ENCODE results near the gene PLA2G4F.

The PLA2G4F gene

GRCh38 chr15:42140383-42141070 lies 15.9 kb downstream of the PLA2G4F start:
- H3K36me3 ChIP-seq (ENCODE audit: control insufficient read depth in 1 of 2, insufficient read depth in 2 of 2, low read length in 2 of 2) = no peaks in the 10 kb centered on the region
- no CpG with 5 or more reads among the region's 8 CpGs for WGBS (ENCODE audit: extremely low coverage, insufficient coverage, insufficient read length)
- H3K27me3 ChIP-seq (ENCODE audit: insufficient read depth, low read length) = no peaks in the 10 kb centered on the region
- H2BK120ac ChIP-seq (ENCODE audit: insufficient read depth, low read length, poor library complexity) = no peak overlapping the region
- H3K27ac ChIP-seq (ENCODE audit: low read depth, low read length) = no peak overlapping the region
- H3K9me3 ChIP-seq (ENCODE audit: insufficient read depth, low read depth, low read length) = peaks cover 4% of the 10 kb centered on the region
- H3K14ac ChIP-seq (ENCODE audit: low read length) = no peak overlapping the region
- no peak overlapping the region for H2BK5ac ChIP-seq (ENCODE audit: low read depth, low read length, poor library complexity)
- no peak overlapping the region for H3K4ac ChIP-seq (ENCODE audit: low read depth, low read length)
- no peak for DNase-seq
- no peak overlapping the region for H4K91ac ChIP-seq (ENCODE audit: low read depth, low read length)
- H2BK12ac ChIP-seq (ENCODE audit: low read length) = no peak overlapping the region
- no peak overlapping the region for H3K23ac ChIP-seq (ENCODE audit: low read length)
- no peak overlapping the region for H4K12ac ChIP-seq (ENCODE audit: low read depth, low read length)
- H4K8ac ChIP-seq (ENCODE audit: low read depth, low read length) = no peak overlapping the region
- H2AFZ ChIP-seq (ENCODE audit: insufficient read depth, low read length, poor library complexity) = no peak overlapping the region
- H3K4me1 ChIP-seq (ENCODE audit: control insufficient read depth in 1 of 2, insufficient read depth in 2 of 2, low read length in 2 of 2) = no peaks in the 10 kb centered on the region
- no peak overlapping the region for H3K4me2 ChIP-seq (ENCODE audit: low read length)
- no peaks in the 10 kb centered on the region for H3K79me2 ChIP-seq (ENCODE audit: control insufficient read depth, insufficient read depth, low read length, poor library complexity)
- H3K18ac ChIP-seq (ENCODE audit: low read length) = no peak overlapping the region
- H3K9ac ChIP-seq (ENCODE audit: low read length) = no peak overlapping the region
- no peak overlapping the region for H3K4me3 ChIP-seq (ENCODE audit: low read depth, low read length)
- no peak overlapping the region for H2AK5ac ChIP-seq (ENCODE audit: low read length)
- H3K79me1 ChIP-seq (ENCODE audit: low read length) = no peaks in the 10 kb centered on the region

- DNase-seq = no peak
- Histone ChIP-seq H3K4ac (ENCODE audit: low read depth, low read length) (no peak overlapping the region), H3K4me3 (ENCODE audit: low read depth, low read length) (no peak overlapping the region), H3K9ac (ENCODE audit: low read length) (no peak overlapping the region), H3K23ac (ENCODE audit: low read length) (no peak overlapping the region), H3K4me2 (ENCODE audit: low read length) (no peak overlapping the region), H3K14ac (ENCODE audit: low read length) (no peak overlapping the region), H4K8ac (ENCODE audit: low read depth, low read length) (no peak overlapping the region), H4K91ac (ENCODE audit: low read depth, low read length) (no peak overlapping the region), H3K79me2 (ENCODE audit: control insufficient read depth, insufficient read depth, low read length, poor library complexity) (no peaks in the 10 kb centered on the region), H4K12ac (ENCODE audit: low read depth, low read length) (no peak overlapping the region), H3K9me3 (ENCODE audit: insufficient read depth, low read depth, low read length) (peaks cover 4% of the 10 kb centered on the region), H2AK5ac (ENCODE audit: low read length) (no peak overlapping the region), H3K27me3 (ENCODE audit: insufficient read depth, low read length) (no peaks in the 10 kb centered on the region), H2BK12ac (ENCODE audit: low read length) (no peak overlapping the region), H3K4me1 (ENCODE audit: control insufficient read depth in 1 of 2, insufficient read depth in 2 of 2, low read length in 2 of 2) (no peaks in the 10 kb centered on the region), H2BK5ac (ENCODE audit: low read depth, low read length, poor library complexity) (no peak overlapping the region), H2BK120ac (ENCODE audit: insufficient read depth, low read length, poor library complexity) (no peak overlapping the region), H2AFZ (ENCODE audit: insufficient read depth, low read length, poor library complexity) (no peak overlapping the region), H3K79me1 (ENCODE audit: low read length) (no peaks in the 10 kb centered on the region), H3K18ac (ENCODE audit: low read length) (no peak overlapping the region), H3K27ac (ENCODE audit: low read depth, low read length) (no peak overlapping the region), H3K36me3 (ENCODE audit: control insufficient read depth in 1 of 2, insufficient read depth in 2 of 2, low read length in 2 of 2) (no peaks in the 10 kb centered on the region)
- no CpG with 5 or more reads among the region's 6 CpGs for WGBS (ENCODE audit: extremely low coverage, insufficient coverage, insufficient read length)
Observed at GRCh38 chr15:42139596-42139995, 16.8 kb downstream of the PLA2G4F start.

- no peak overlapping the region for H2BK5ac ChIP-seq (ENCODE audit: low read depth, low read length, poor library complexity)
- DNase-seq = no peak
- H3K23ac ChIP-seq (ENCODE audit: low read length) = no peak overlapping the region
Observed at GRCh38 chr15:42138968-42139386, 17.5 kb downstream of the PLA2G4F start.

GRCh38 chr15:42138411-42138810 lies 18.0 kb downstream of the PLA2G4F start:
- H3K14ac ChIP-seq (ENCODE audit: low read length) = no peak overlapping the region
- H3K9me3 ChIP-seq (ENCODE audit: insufficient read depth, low read depth, low read length) = peaks cover 4% of the 10 kb centered on the region
- no peak overlapping the region for H4K91ac ChIP-seq (ENCODE audit: low read depth, low read length)
- H2BK5ac ChIP-seq (ENCODE audit: low read depth, low read length, poor library complexity) = no peak overlapping the region
- no peak overlapping the region for H2AFZ ChIP-seq (ENCODE audit: insufficient read depth, low read length, poor library complexity)
- H3K4me1 ChIP-seq (ENCODE audit: control insufficient read depth in 1 of 2, insufficient read depth in 2 of 2, low read length in 2 of 2) = no peaks in the 10 kb centered on the region
- no peak overlapping the region for H2BK12ac ChIP-seq (ENCODE audit: low read length)
- WGBS (ENCODE audit: extremely low coverage, insufficient coverage, insufficient read length) = no CpG with 5 or more reads among the region's 4 CpGs
- no peak overlapping the region for H4K8ac ChIP-seq (ENCODE audit: low read depth, low read length)
- no peak overlapping the region for H3K27ac ChIP-seq (ENCODE audit: low read depth, low read length)
- no peak overlapping the region for H3K23ac ChIP-seq (ENCODE audit: low read length)
- H3K79me2 ChIP-seq (ENCODE audit: control insufficient read depth, insufficient read depth, low read length, poor library complexity) = no peaks in the 10 kb centered on the region
- no peaks in the 10 kb centered on the region for H3K36me3 ChIP-seq (ENCODE audit: control insufficient read depth in 1 of 2, insufficient read depth in 2 of 2, low read length in 2 of 2)
- no peak overlapping the region for H3K4ac ChIP-seq (ENCODE audit: low read depth, low read length)
- no peak overlapping the region for H3K18ac ChIP-seq (ENCODE audit: low read length)
- no peak overlapping the region for H3K4me3 ChIP-seq (ENCODE audit: low read depth, low read length)
- H2AK5ac ChIP-seq (ENCODE audit: low read length) = no peak overlapping the region
- no peak overlapping the region for H2BK120ac ChIP-seq (ENCODE audit: insufficient read depth, low read length, poor library complexity)
- no peaks in the 10 kb centered on the region for H3K27me3 ChIP-seq (ENCODE audit: insufficient read depth, low read length)
- H4K12ac ChIP-seq (ENCODE audit: low read depth, low read length) = no peak overlapping the region
- H3K79me1 ChIP-seq (ENCODE audit: low read length) = no peaks in the 10 kb centered on the region
- no peak overlapping the region for H3K9ac ChIP-seq (ENCODE audit: low read length)
- no peak for DNase-seq
- no peak overlapping the region for H3K4me2 ChIP-seq (ENCODE audit: low read length)

More at GRCh38 chr15:42138968-42139386, 17.5 kb downstream of the PLA2G4F start:
- no peak overlapping the region for H3K18ac ChIP-seq (ENCODE audit: low read length)
- no peak overlapping the region for H4K12ac ChIP-seq (ENCODE audit: low read depth, low read length)
- no peak overlapping the region for H2BK12ac ChIP-seq (ENCODE audit: low read length)
- H4K8ac ChIP-seq (ENCODE audit: low read depth, low read length) = no peak overlapping the region
- no peaks in the 10 kb centered on the region for H3K79me2 ChIP-seq (ENCODE audit: control insufficient read depth, insufficient read depth, low read length, poor library complexity)
- H3K79me1 ChIP-seq (ENCODE audit: low read length) = no peaks in the 10 kb centered on the region
- no CpG with 5 or more reads among the region's 3 CpGs for WGBS (ENCODE audit: extremely low coverage, insufficient coverage, insufficient read length)
- no peaks in the 10 kb centered on the region for H3K36me3 ChIP-seq (ENCODE audit: control insufficient read depth in 1 of 2, insufficient read depth in 2 of 2, low read length in 2 of 2)
- no peak overlapping the region for H3K27ac ChIP-seq (ENCODE audit: low read depth, low read length)
- no peak overlapping the region for H2AK5ac ChIP-seq (ENCODE audit: low read length)
- peaks cover 4% of the 10 kb centered on the region for H3K9me3 ChIP-seq (ENCODE audit: insufficient read depth, low read depth, low read length)
- H3K4ac ChIP-seq (ENCODE audit: low read depth, low read length) = no peak overlapping the region
- no peak overlapping the region for H2BK120ac ChIP-seq (ENCODE audit: insufficient read depth, low read length, poor library complexity)
- H3K4me1 ChIP-seq (ENCODE audit: control insufficient read depth in 1 of 2, insufficient read depth in 2 of 2, low read length in 2 of 2) = no peaks in the 10 kb centered on the region
- H3K9ac ChIP-seq (ENCODE audit: low read length) = no peak overlapping the region
- no peak overlapping the region for H4K91ac ChIP-seq (ENCODE audit: low read depth, low read length)
- H2AFZ ChIP-seq (ENCODE audit: insufficient read depth, low read length, poor library complexity) = no peak overlapping the region
- H3K4me3 ChIP-seq (ENCODE audit: low read depth, low read length) = no peak overlapping the region
- H3K27me3 ChIP-seq (ENCODE audit: insufficient read depth, low read length) = no peaks in the 10 kb centered on the region
- no peak overlapping the region for H3K14ac ChIP-seq (ENCODE audit: low read length)
- no peak overlapping the region for H3K4me2 ChIP-seq (ENCODE audit: low read length)
